Panc1 (cell line): ENCODE results near the gene OSBP2. TPM values are rescaled to one million over a fixed set of nuclear protein-coding genes. Genes with fewer than 3 reads are reported as not detected.

Source experiments
- ATAC-seq: fragments of 200-7000 bp; cut with Tn5 transposase; 2 replicates; pipeline ENCODE4 v1.9.1; 2020; ENCODE audit warnings: mild to moderate bottlenecking, moderate library complexity
- BruUV-seq: library from RNA; stranded (reverse); fragments of 400-500 nt; replicated peaks from 2 replicates; lab custom pipeline; 2021; lab: Mats Ljungman, UMichigan
- CTCF ChIA-PET: fragments of 300-600 bp; sonication (Branson Sonifier 250); formaldehyde crosslinking; loops from one replicate; lab custom pipeline; 2022; ENCODE audit warnings: antibody characterized with exemption; lab: Charles Lee
- POLR2A ChIA-PET: fragments of 300-600 bp; sonication (Branson Sonifier 250); formaldehyde crosslinking; loops from one replicate; lab custom pipeline; 2022; ENCODE audit warnings: antibody characterized with exemption; lab: Charles Lee
- DNase-seq: peaks from one replicate; pipeline ENCODE4 v3.0.0-alpha.2; 2010; ENCODE audit warnings: low read depth, low spot score
- H3K27ac ChIP-seq: 2 replicates; pipeline ENCODE4 v1.5.1; 2011; ENCODE audit warnings: mild to moderate bottlenecking, low read length, inconsistent platforms
- H3K27me3 ChIP-seq: fragments of 200-500 bp; sonication (Bioruptor generic); 2 replicates; pipeline ENCODE4 v1.6.0; 2014; ENCODE audit warnings: low read length, inconsistent platforms; ENCODE audit not compliant: control insufficient read depth, insufficient read depth
- H3K36me3 ChIP-seq: fragments of 200-500 bp; sonication (Bioruptor generic); 2 replicates; pipeline ENCODE4 v1.5.1; 2014; ENCODE audit warnings: inconsistent platforms, mild to moderate bottlenecking, low read length, moderate library complexity; ENCODE audit not compliant: control insufficient read depth, insufficient read depth
- H3K4me1 ChIP-seq: 2 replicates; pipeline ENCODE4 v1.5.1; 2011; ENCODE audit warnings: inconsistent platforms, mild to moderate bottlenecking, low read length, moderate library complexity; ENCODE audit not compliant: control insufficient read depth, insufficient read depth
- H3K4me3 ChIP-seq, 2 experiments: 2 replicates each; pipeline ENCODE4 v1.5.1; 2011 to 2012; ENCODE audit warnings: low read depth in 2 of 2, low read length in 2 of 2, mild to moderate bottlenecking in 2 of 2, inconsistent platforms in 1 of 2, moderate library complexity in 1 of 2
- H3K9me3 ChIP-seq: fragments of 200-500 bp; sonication (Bioruptor generic); 2 replicates; pipeline ENCODE4 v1.5.1; 2014; ENCODE audit warnings: low read depth, mild to moderate bottlenecking, inconsistent platforms, low read length, moderate library complexity; ENCODE audit not compliant: control insufficient read depth, insufficient read depth
- POLR2AphosphoS5 ChIP-seq: IDR thresholded peaks from 2 replicates; pipeline ENCODE4 v1.6.1; 2012; ENCODE audit warnings: mild to moderate bottlenecking, low read depth, low read length, moderate library complexity
- SIN3A ChIP-seq: IDR thresholded peaks from 2 replicates; pipeline ENCODE4 v1.6.1; 2012; ENCODE audit warnings: low read depth, mild to moderate bottlenecking, low read length, moderate library complexity, borderline replicate concordance; ENCODE audit not compliant: insufficient read depth
- TCF7L2 ChIP-seq: IDR thresholded peaks from 2 replicates; pipeline ENCODE4 v1.6.1; 2011; ENCODE audit warnings: mild to moderate bottlenecking, low read depth, low read length, inconsistent platforms
- in situ Hi-C: cut with HindIII; loops from 2 replicates; pipeline ENCODE4 v1.10.0; 2016; ENCODE audit warnings: low sequenced_read_pairs, low pct_unique_long_range_greater_than_20kb
- intact Hi-C: fragments of 100-400 bp; cut with micrococcal nuclease; formaldehyde crosslinking; loops from one replicate; pipeline ENCODE4 v1.10.0; 2022; ENCODE audit not compliant: unreplicated experiment
- total RNA-seq: library from RNA; stranded (reverse); gene quantifications from one replicate; pipeline ENCODE4 v1.2.1, GENCODE V29; 2021; ENCODE audit not compliant: unreplicated experiment
- TF ChIP-seq, protein P1 (sequence below), 2 experiments: IDR thresholded peaks; 2 replicates each; pipeline ENCODE4 v1.6.1; 2011 to 2012; ENCODE audit warnings: low read depth in 2 of 2, control low read depth in 1 of 2, low read length in 1 of 2, mild to moderate bottlenecking in 1 of 2, moderate library complexity in 1 of 2; ENCODE audit not compliant: insufficient read depth in 1 of 2
- TF ChIP-seq, protein P2 (sequence below): fragments of 450-650 bp; IDR thresholded peaks from 2 replicates; pipeline ENCODE4 v1.5.1; 2017; ENCODE audit warnings: mild to moderate bottlenecking

Gene OSBP2
- total RNA-seq, 1 experiment from 2014 or later, result 4.7 TPM

DNA sequence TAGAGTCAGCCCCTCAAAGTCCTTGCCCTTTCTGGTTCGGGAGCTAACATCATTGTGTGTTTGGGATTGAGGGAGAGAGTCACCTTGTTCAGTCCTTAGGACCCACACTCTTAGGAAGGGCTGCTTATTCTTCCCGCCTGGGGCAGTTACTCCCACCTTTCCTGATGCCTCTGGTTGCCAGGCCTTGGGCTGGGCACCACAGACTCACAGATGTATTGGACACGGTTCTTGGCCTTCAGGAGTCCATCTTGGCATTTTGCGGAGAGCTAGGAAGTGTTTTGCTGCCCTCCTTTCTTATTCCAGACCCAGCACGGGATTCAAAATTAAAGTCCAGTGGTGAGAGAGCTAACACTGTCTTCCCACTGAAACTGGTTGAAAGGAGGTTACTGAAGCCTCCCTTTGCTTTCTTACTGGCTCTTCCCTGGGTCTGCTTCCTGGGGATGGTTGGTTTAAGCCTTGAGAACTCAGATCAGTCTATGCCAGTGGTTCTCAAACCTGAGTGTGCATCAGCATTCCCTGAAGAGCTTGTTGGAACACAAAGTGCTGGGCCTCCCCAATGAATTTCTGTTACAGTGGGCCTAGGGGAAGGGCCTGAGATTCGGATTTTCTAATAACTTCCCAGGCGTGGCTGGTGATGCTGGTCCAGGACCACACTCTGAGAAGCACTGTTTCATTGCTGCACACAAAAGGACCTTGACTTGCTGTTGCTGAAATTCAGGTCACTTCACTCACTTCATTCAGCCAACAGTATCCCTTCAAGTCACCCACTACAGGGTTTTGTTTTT, 1.4 kb downstream of the OSBP2 start:
- no peaks in the 10 kb centered on the region; the same call in 1 of the 2 replicates for H3K4me1 ChIP-seq
- intact Hi-C loops, result no loop called here
- no peak overlapping the region for H3K27ac ChIP-seq
- no TSS peak for BruUV-seq
- H3K36me3 ChIP-seq, result no peaks in the 10 kb centered on the region
- ATAC-seq (no peak), DNase-seq (no peak)
- H3K9me3 ChIP-seq, result no peaks in the 10 kb centered on the region
- no peak for TF ChIP-seq SIN3A
- TF ChIP-seq, protein P1, sequence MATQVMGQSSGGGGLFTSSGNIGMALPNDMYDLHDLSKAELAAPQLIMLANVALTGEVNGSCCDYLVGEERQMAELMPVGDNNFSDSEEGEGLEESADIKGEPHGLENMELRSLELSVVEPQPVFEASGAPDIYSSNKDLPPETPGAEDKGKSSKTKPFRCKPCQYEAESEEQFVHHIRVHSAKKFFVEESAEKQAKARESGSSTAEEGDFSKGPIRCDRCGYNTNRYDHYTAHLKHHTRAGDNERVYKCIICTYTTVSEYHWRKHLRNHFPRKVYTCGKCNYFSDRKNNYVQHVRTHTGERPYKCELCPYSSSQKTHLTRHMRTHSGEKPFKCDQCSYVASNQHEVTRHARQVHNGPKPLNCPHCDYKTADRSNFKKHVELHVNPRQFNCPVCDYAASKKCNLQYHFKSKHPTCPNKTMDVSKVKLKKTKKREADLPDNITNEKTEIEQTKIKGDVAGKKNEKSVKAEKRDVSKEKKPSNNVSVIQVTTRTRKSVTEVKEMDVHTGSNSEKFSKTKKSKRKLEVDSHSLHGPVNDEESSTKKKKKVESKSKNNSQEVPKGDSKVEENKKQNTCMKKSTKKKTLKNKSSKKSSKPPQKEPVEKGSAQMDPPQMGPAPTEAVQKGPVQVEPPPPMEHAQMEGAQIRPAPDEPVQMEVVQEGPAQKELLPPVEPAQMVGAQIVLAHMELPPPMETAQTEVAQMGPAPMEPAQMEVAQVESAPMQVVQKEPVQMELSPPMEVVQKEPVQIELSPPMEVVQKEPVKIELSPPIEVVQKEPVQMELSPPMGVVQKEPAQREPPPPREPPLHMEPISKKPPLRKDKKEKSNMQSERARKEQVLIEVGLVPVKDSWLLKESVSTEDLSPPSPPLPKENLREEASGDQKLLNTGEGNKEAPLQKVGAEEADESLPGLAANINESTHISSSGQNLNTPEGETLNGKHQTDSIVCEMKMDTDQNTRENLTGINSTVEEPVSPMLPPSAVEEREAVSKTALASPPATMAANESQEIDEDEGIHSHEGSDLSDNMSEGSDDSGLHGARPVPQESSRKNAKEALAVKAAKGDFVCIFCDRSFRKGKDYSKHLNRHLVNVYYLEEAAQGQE (IDR thresholded peaks at IDR 0.05; ENCODE audit: insufficient read depth in 1 of 2, low read depth in 2 of 2, low read length in 1 of 2), result no peak
- no peak for TF ChIP-seq POLR2AphosphoS5
- TF ChIP-seq, protein P2, sequence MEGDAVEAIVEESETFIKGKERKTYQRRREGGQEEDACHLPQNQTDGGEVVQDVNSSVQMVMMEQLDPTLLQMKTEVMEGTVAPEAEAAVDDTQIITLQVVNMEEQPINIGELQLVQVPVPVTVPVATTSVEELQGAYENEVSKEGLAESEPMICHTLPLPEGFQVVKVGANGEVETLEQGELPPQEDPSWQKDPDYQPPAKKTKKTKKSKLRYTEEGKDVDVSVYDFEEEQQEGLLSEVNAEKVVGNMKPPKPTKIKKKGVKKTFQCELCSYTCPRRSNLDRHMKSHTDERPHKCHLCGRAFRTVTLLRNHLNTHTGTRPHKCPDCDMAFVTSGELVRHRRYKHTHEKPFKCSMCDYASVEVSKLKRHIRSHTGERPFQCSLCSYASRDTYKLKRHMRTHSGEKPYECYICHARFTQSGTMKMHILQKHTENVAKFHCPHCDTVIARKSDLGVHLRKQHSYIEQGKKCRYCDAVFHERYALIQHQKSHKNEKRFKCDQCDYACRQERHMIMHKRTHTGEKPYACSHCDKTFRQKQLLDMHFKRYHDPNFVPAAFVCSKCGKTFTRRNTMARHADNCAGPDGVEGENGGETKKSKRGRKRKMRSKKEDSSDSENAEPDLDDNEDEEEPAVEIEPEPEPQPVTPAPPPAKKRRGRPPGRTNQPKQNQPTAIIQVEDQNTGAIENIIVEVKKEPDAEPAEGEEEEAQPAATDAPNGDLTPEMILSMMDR, result no peak
- no peak for TF ChIP-seq TCF7L2
- CTCF ChIA-PET, result interaction anchor here (0.6 kb wide), 1 partner anchor 101 kb away, joined by 5 read pairs; no protein-coding TSS in a partner anchor
- H3K4me3 ChIP-seq, result peak overlapping the region; percentile 49 to 61; a peak in 3 of 4 replicates
- POLR2A ChIA-PET, result no interaction called here
- H3K27me3 ChIP-seq, result no peaks in the 10 kb centered on the region
- in situ Hi-C loops, result no loop called here

DNA sequence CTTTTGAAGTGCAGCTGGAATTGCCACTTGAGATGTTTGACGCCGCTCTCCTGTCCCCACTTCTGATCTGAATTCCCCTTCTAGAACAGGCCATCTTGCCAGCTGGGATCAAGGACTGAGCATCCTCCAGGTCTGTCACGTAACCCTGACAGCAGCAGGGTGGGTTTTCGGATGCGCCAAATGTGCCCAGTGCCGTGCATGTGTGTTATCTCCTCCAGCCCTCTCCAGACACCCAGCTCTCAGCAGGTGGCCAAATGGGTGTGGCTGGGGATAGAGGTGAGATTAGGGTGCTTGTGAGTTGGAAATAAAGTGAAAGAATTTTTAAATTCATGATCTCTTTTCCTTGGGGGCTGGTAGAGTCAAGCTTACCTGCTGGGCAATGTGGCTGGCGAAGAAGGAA, 3.3 kb downstream of the OSBP2 start:
- ChIA-PET POLR2A (no interaction called here), CTCF (no interaction called here)
- in situ Hi-C loops (no loop called here), intact Hi-C loops (no loop called here)
- no peaks in the 10 kb centered on the region for H3K9me3 ChIP-seq
- no peaks in the 10 kb centered on the region; the same call in 1 of the 2 replicates for H3K4me1 ChIP-seq
- no peak overlapping the region for H3K4me3 ChIP-seq
- no peak overlapping the region for H3K27ac ChIP-seq
- H3K36me3 ChIP-seq, result no peaks in the 10 kb centered on the region
- TSS peak; percentile 60 for BruUV-seq
- TF ChIP-seq SIN3A (no peak), TCF7L2 (no peak), POLR2AphosphoS5 (no peak)
- TF ChIP-seq, protein P2, result no peak
- TF ChIP-seq, protein P1 (IDR thresholded peaks at IDR 0.05; ENCODE audit: insufficient read depth in 1 of 2, low read depth in 2 of 2, low read length in 1 of 2), result no peak
- no peaks in the 10 kb centered on the region for H3K27me3 ChIP-seq
- ATAC-seq (no peak), DNase-seq (no peak)
